MM.1S (cell line): Measurements from ENCODE around the gene GINS2.

ENCODE experiments used
- DNase-seq: peaks from one replicate; pipeline ENCODE4 v3.0.0-alpha.2; 2015
- H2AFZ ChIP-seq: fragments of 300-600 bp; sonication (generic); 2 replicates; pipeline ENCODE4 v1.6.0; 2016; ENCODE audit warnings: antibody characterized with exemption, low read length
- H3F3A ChIP-seq: fragments of 300-600 bp; sonication (generic); 2 replicates; pipeline ENCODE4 v1.6.1; 2016; ENCODE audit warnings: mild to moderate bottlenecking, antibody characterized with exemption, low read length, moderate library complexity, mixed read lengths; ENCODE audit not compliant: insufficient read depth
- H3K27ac ChIP-seq: fragments of 300-600 bp; sonication (generic); 2 replicates; pipeline ENCODE4 v1.5.1; 2016; ENCODE audit warnings: mild to moderate bottlenecking, low read length
- H3K27me3 ChIP-seq: fragments of 300-600 bp; sonication (generic); replicated peaks from 2 replicates; pipeline ENCODE4 v1.6.0; 2016; ENCODE audit warnings: low read length; ENCODE audit not compliant: insufficient read depth
- H3K36me3 ChIP-seq: fragments of 300-600 bp; sonication (generic); replicated peaks from 2 replicates; pipeline ENCODE4 v1.6.1; 2016; ENCODE audit warnings: mild to moderate bottlenecking, low read length, mixed read lengths; ENCODE audit not compliant: insufficient read depth
- H3K4me1 ChIP-seq: fragments of 300-600 bp; sonication (generic); 2 replicates; pipeline ENCODE4 v1.6.1; 2016; ENCODE audit warnings: low read length, mixed read lengths
- H3K4me2 ChIP-seq: fragments of 300-600 bp; sonication (generic); 2 replicates; pipeline ENCODE4 v1.6.0; 2016; ENCODE audit warnings: low read depth, low read length
- H3K4me3 ChIP-seq: fragments of 300-600 bp; sonication (generic); 2 replicates; pipeline ENCODE4 v1.5.1; 2016; ENCODE audit warnings: low read length, mixed read lengths
- H3K79me2 ChIP-seq: fragments of 300-600 bp; sonication (generic); 2 replicates; pipeline ENCODE4 v1.6.1; 2016; ENCODE audit warnings: mixed run types, low read length, mixed read lengths
- H3K9ac ChIP-seq: fragments of 300-600 bp; sonication (generic); 2 replicates; pipeline ENCODE4 v1.6.1; 2016; ENCODE audit warnings: low read length, mixed read lengths
- H3K9me2 ChIP-seq: fragments of 300-600 bp; sonication (generic); replicated peaks from 2 replicates; pipeline ENCODE4 v1.6.1; 2016; ENCODE audit warnings: mild to moderate bottlenecking, low read length, mixed read lengths; ENCODE audit not compliant: insufficient read depth
- H3K9me3 ChIP-seq: fragments of 300-600 bp; sonication (generic); replicated peaks from 2 replicates; pipeline ENCODE4 v1.6.1; 2016; ENCODE audit warnings: mild to moderate bottlenecking, low read length, mixed read lengths; ENCODE audit not compliant: insufficient read depth
- H4K20me1 ChIP-seq: fragments of 300-600 bp; sonication (generic); 2 replicates; pipeline ENCODE4 v1.6.1; 2016; ENCODE audit warnings: mild to moderate bottlenecking, low read length, moderate library complexity, mixed read lengths; ENCODE audit not compliant: insufficient read depth
- CTCF ChIP-seq: fragments of 300-600 bp; sonication (generic); IDR thresholded peaks from 2 replicates; pipeline ENCODE4 v1.5.1; 2016; ENCODE audit warnings: antibody characterized with exemption, low read length, mixed read lengths
- EZH2 ChIP-seq: fragments of 300-600 bp; sonication (generic); optimal IDR thresholded peaks from 2 replicates; pipeline ENCODE3; 2017; ENCODE audit warnings: low read depth, mild to moderate bottlenecking, antibody characterized with exemption, low read length, mixed read lengths
- EZH2phosphoT487 ChIP-seq: fragments of 300-600 bp; sonication (generic); IDR thresholded peaks from 2 replicates; pipeline ENCODE4 v1.6.1; 2018; ENCODE audit warnings: antibody characterized with exemption, low read length

GINS2 gene

GRCh38 chr16:85641776-85642176 is 47.0 kb downstream of the GINS2 start:
- Histone ChIP-seq H3K9me3 (no peaks in the 10 kb centered on the region), H3K27ac (no peak overlapping the region), H3K9ac (no peak overlapping the region), H2AFZ (no peak overlapping the region), H3K4me1 (no peaks in the 10 kb centered on the region), H4K20me1 (no peaks in the 10 kb centered on the region), H3K4me2 (no peak overlapping the region), H3K27me3 (no peaks in the 10 kb centered on the region), H3K36me3 (no peaks in the 10 kb centered on the region), H3F3A (no peaks in the 10 kb centered on the region), H3K79me2 (no peaks in the 10 kb centered on the region), H3K4me3 (no peak overlapping the region), H3K9me2 (no peaks in the 10 kb centered on the region)
- TF ChIP-seq EZH2phosphoT487, result no peak
- TF ChIP-seq EZH2, result no peak
- TF ChIP-seq CTCF, result no peak
- no peak for DNase-seq

- no peaks in the 10 kb centered on the region for H4K20me1 ChIP-seq
- no peaks in the 10 kb centered on the region for H3K9me3 ChIP-seq
- no peaks in the 10 kb centered on the region for H3K9me2 ChIP-seq
- H3K9ac ChIP-seq, result no peak overlapping the region
- no peak for TF ChIP-seq EZH2phosphoT487
- TF ChIP-seq EZH2, result no peak
- TF ChIP-seq CTCF, result no peak
- no peaks in the 10 kb centered on the region for H3K79me2 ChIP-seq
- no peak overlapping the region for H3K27ac ChIP-seq
- no peaks in the 10 kb centered on the region for H3K27me3 ChIP-seq
- H3K4me3 ChIP-seq, result no peak overlapping the region
- H3K36me3 ChIP-seq, result no peaks in the 10 kb centered on the region
- no peak overlapping the region for H2AFZ ChIP-seq
- DNase-seq, result no peak
- no peak overlapping the region for H3K4me2 ChIP-seq
- no peaks in the 10 kb centered on the region for H3K4me1 ChIP-seq
- no peaks in the 10 kb centered on the region for H3F3A ChIP-seq
These were observed 47.4 kb downstream of the GINS2 start for GRCh38 chr16:85641305-85641704.

DNA sequence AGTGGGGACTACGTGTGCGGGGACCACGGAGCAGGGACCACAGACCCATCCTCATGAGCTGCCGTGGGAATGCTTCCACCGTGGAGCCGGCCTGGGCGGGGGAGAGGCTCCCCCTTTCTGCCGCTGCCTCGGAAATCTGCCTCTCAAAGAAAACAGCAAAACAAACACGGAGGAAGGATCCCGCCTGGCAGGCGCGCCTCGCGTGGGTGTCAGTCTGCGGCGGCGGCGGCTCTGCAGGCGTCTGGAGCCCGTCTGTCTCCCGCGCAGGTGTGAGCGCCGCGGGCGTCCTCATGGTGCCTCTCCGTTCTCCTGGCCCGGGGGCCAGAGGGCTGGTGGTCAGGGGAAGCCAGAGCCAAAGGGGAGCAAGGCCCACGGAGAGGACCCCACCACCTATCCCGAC is 48.2 kb downstream of the GINS2 start:
- H3K27me3 ChIP-seq, result no peaks in the 10 kb centered on the region
- H4K20me1 ChIP-seq, result no peaks in the 10 kb centered on the region
- no peaks in the 10 kb centered on the region for H3K36me3 ChIP-seq
- no peaks in the 10 kb centered on the region for H3K4me1 ChIP-seq
- H2AFZ ChIP-seq, result no peak overlapping the region
- no peaks in the 10 kb centered on the region for H3K9me3 ChIP-seq
- no peaks in the 10 kb centered on the region for H3K79me2 ChIP-seq
- no peak overlapping the region for H3K4me3 ChIP-seq
- H3K27ac ChIP-seq, result no peak overlapping the region
- no peak overlapping the region for H3K4me2 ChIP-seq
- no peak overlapping the region for H3K9ac ChIP-seq
- TF ChIP-seq EZH2 (no peak), CTCF (no peak), EZH2phosphoT487 (no peak)
- no peak for DNase-seq
- H3F3A ChIP-seq, result no peaks in the 10 kb centered on the region
- no peaks in the 10 kb centered on the region for H3K9me2 ChIP-seq
